Fibroblast of lung (primary cell): Measurements from ENCODE around the gene ST6GALNAC3. TPM values are rescaled to one million over a fixed set of nuclear protein-coding genes. Genes with fewer than 3 reads are reported as not detected.

ENCODE experiments used
- DNase-seq, 2 donors: peaks; one replicate each; pipeline versions ENCODE4 v3.0.0 to v3.0.0-alpha.2; 2010; ENCODE audit warnings: low read depth in 2 of 2
- H2AFZ ChIP-seq: 2 replicates; pipeline ENCODE4 v1.5.1; 2012; ENCODE audit warnings: low read length, control low read depth, inconsistent platforms
- H3K27ac ChIP-seq: 2 replicates; pipeline ENCODE4 v1.5.1; 2011; ENCODE audit warnings: low read length, control low read depth; ENCODE audit not compliant: insufficient read depth
- H3K27me3 ChIP-seq: 2 replicates; pipeline ENCODE4 v1.5.1; 2011; ENCODE audit warnings: mild to moderate bottlenecking, low read length; ENCODE audit not compliant: control insufficient read depth, insufficient read depth
- H3K36me3 ChIP-seq: 2 replicates; pipeline ENCODE4 v1.5.1; 2011; ENCODE audit warnings: low read length; ENCODE audit not compliant: control insufficient read depth, insufficient read depth
- H3K4me1 ChIP-seq: 2 replicates; pipeline ENCODE4 v1.5.1; 2011; ENCODE audit warnings: low read length; ENCODE audit not compliant: control insufficient read depth, insufficient read depth; ENCODE audit errors: extremely low read depth
- H3K4me2 ChIP-seq: 2 replicates; pipeline ENCODE4 v1.5.1; 2011; ENCODE audit warnings: low read length, control low read depth; ENCODE audit not compliant: insufficient read depth; ENCODE audit errors: extremely low read depth
- H3K4me3 ChIP-seq, 4 experiments: fragments of 200-600 bp in 1 of 4; sonication (generic) in 1 of 4; replicated peaks in 1 of 4; 2 replicates each; pipeline ENCODE4 v1.5.1; 2011 to 2016; ENCODE audit warnings: low read length in 4 of 4, low read depth in 3 of 4, mild to moderate bottlenecking in 3 of 4, control low read depth in 2 of 4, inconsistent platforms in 1 of 4, mixed read lengths in 1 of 4; ENCODE audit not compliant: insufficient read depth in 1 of 4; ENCODE audit errors: control extremely low read depth in 1 of 4
- H3K79me2 ChIP-seq: 2 replicates; pipeline ENCODE4 v1.5.1; 2012; ENCODE audit warnings: mild to moderate bottlenecking, low read length, inconsistent platforms; ENCODE audit not compliant: control insufficient read depth, insufficient read depth
- H3K9ac ChIP-seq: 2 replicates; pipeline ENCODE4 v1.5.1; 2011; ENCODE audit warnings: mild to moderate bottlenecking, low read length, control low read depth; ENCODE audit not compliant: insufficient read depth
- H3K9me3 ChIP-seq: 2 replicates; pipeline ENCODE4 v1.5.1; 2012; ENCODE audit warnings: low read depth, low read length; ENCODE audit not compliant: control insufficient read depth, insufficient read depth
- H4K20me1 ChIP-seq: 2 replicates; pipeline ENCODE4 v1.5.1; 2011; ENCODE audit warnings: low read length; ENCODE audit not compliant: control insufficient read depth, insufficient read depth; ENCODE audit errors: extremely low read depth
- CTCF ChIP-seq, 2 donors: IDR thresholded peaks in 1 of 2; conservative IDR thresholded peaks in 1 of 2; 1 replicate in 1 of 2; 2 replicates in 1 of 2; pipeline ENCODE4 v1.5.1; 2011 to 2012; ENCODE audit warnings: low read length in 2 of 2, control low read depth in 1 of 2, inconsistent platforms in 1 of 2, low read depth in 1 of 2, mild to moderate bottlenecking in 1 of 2
- EZH2 ChIP-seq: IDR thresholded peaks from 2 replicates; pipeline ENCODE4 v1.5.1; 2012; ENCODE audit warnings: low read length, control low read depth, mild to moderate bottlenecking; ENCODE audit errors: missing control alignments
- polyA plus RNA-seq, 2 donors: library from polyadenylated mRNA; depleted of rRNA in 1 of 2; stranded (reverse) in 1 of 2; unstranded in 1 of 2; fragments of >200 nt; gene quantifications; 2 replicates each; pipeline ENCODE4 v1.2.1, GENCODE V29; 2011 to 2012; ENCODE audit warnings: missing spikeins in 1 of 2
- total RNA-seq: library from RNA; depleted of rRNA; stranded (reverse); fragments of >200 nt; gene quantifications from 2 replicates; pipeline ENCODE4 v1.2.1, GENCODE V29; 2014

Gene ST6GALNAC3
- total and polyA plus RNA-seq, 2 donors (not counting 1 experiment from before 2014, with no cell fraction given), result 0.34 to 0.66 TPM

GRCh38 chr1:76224752-76225151 is 150.2 kb downstream of the ST6GALNAC3 start:
- DNase-seq, result no peak
- H3K79me2 ChIP-seq, result no peaks in the 10 kb centered on the region
- H3K4me2 ChIP-seq, result no peak overlapping the region
- no peaks in the 10 kb centered on the region for H3K36me3 ChIP-seq
- H3K9me3 ChIP-seq, result no peaks in the 10 kb centered on the region
- no peaks in the 10 kb centered on the region for H4K20me1 ChIP-seq
- no peak overlapping the region for H3K27ac ChIP-seq
- no peaks in the 10 kb centered on the region for H3K4me1 ChIP-seq
- H2AFZ ChIP-seq, result no peak overlapping the region
- H3K27me3 ChIP-seq, result no peaks in the 10 kb centered on the region
- no peak overlapping the region for H3K9ac ChIP-seq
- no peak for TF ChIP-seq CTCF (conservative IDR thresholded peaks at IDR 0.05 in 1 of 2, IDR thresholded peaks at IDR 0.05 in 1 of 2; ENCODE audit: low read depth in 1 of 2, low read length in 2 of 2)
- no peak overlapping the region for H3K4me3 ChIP-seq

- Histone ChIP-seq H3K9me3 (no peaks in the 10 kb centered on the region), H3K9ac (no peak overlapping the region), H3K36me3 (no peaks in the 10 kb centered on the region), H4K20me1 (no peaks in the 10 kb centered on the region), H3K27me3 (no peaks in the 10 kb centered on the region), H3K4me3 (no peak overlapping the region), H3K27ac (no peak overlapping the region), H3K4me1 (no peaks in the 10 kb centered on the region), H3K4me2 (no peak overlapping the region), H3K79me2 (no peaks in the 10 kb centered on the region), H2AFZ (no peak overlapping the region)
- TF ChIP-seq CTCF (conservative IDR thresholded peaks at IDR 0.05 in 1 of 2, IDR thresholded peaks at IDR 0.05 in 1 of 2; ENCODE audit: low read depth in 1 of 2, low read length in 2 of 2) (no peak), EZH2 (no peak)
- DNase-seq, result peak in 1 of 2 donors; percentile 8
These were observed 151.0 kb downstream of the ST6GALNAC3 start for GRCh38 chr1:76225526-76225925.

GRCh38 chr1:76227621-76228020 is 153.1 kb downstream of the ST6GALNAC3 start:
- TF ChIP-seq EZH2, result no peak
- TF ChIP-seq CTCF (conservative IDR thresholded peaks at IDR 0.05 in 1 of 2, IDR thresholded peaks at IDR 0.05 in 1 of 2; ENCODE audit: low read depth in 1 of 2, low read length in 2 of 2), result no peak
- H2AFZ ChIP-seq, result no peak overlapping the region
- no peak overlapping the region for H3K27ac ChIP-seq
- H3K79me2 ChIP-seq, result no peaks in the 10 kb centered on the region
- no peaks in the 10 kb centered on the region for H4K20me1 ChIP-seq
- H3K9ac ChIP-seq, result no peak overlapping the region
- no peak for DNase-seq
- H3K4me1 ChIP-seq, result no peaks in the 10 kb centered on the region
- H3K9me3 ChIP-seq, result no peaks in the 10 kb centered on the region
- no peak overlapping the region for H3K4me2 ChIP-seq
- no peaks in the 10 kb centered on the region for H3K36me3 ChIP-seq
- no peak overlapping the region for H3K4me3 ChIP-seq
- no peaks in the 10 kb centered on the region for H3K27me3 ChIP-seq
